ENCODE results near the gene PARD3B. TPM values are rescaled to one million over a fixed set of nuclear protein-coding genes. Genes with fewer than 3 reads are reported as not detected.

Gene PARD3B
- total and polyA plus RNA-seq, 2 donors (not counting 1 experiment from before 2014, with no cell fraction given) = 7.4 to 20.6 TPM

DNA sequence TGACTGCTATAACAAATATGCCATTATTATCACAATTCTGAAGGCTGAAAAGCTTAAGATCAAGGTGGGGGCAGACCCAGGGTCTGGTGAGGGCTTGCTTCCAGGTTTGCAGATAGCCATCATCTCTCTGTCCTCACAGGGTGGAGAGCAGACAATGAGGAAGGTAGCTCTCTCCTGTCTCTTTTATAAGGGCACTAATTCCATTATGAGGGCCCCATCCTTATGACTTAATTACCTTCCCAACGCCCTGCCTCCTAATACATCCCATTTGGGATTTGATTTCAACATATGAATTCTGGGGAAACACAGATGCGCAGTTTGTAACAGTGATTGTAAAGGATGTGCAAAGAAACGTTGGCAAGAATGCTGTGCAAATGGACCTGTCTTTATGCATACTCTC lies 44.8 kb downstream of the PARD3B start:
- no peaks in the 10 kb centered on the region for H3K36me3 ChIP-seq (ENCODE audit: control insufficient read depth, insufficient read depth, low read length)
- no peak overlapping the region for H3K4me3 ChIP-seq (replicated peaks in 1 of 4; ENCODE audit: control extremely low read depth in 1 of 4, insufficient read depth in 1 of 4, low read depth in 3 of 4, low read length in 4 of 4)
- no peak overlapping the region for H3K4me2 ChIP-seq (ENCODE audit: extremely low read depth, insufficient read depth, low read length)
- no peaks in the 10 kb centered on the region for H3K9me3 ChIP-seq (ENCODE audit: control insufficient read depth, insufficient read depth, low read depth, low read length)
- H3K9ac ChIP-seq (ENCODE audit: insufficient read depth, low read length) = no peak overlapping the region
- no peaks in the 10 kb centered on the region for H3K27me3 ChIP-seq (ENCODE audit: control insufficient read depth, insufficient read depth, low read length)
- no peaks in the 10 kb centered on the region for H4K20me1 ChIP-seq (ENCODE audit: control insufficient read depth, extremely low read depth, insufficient read depth, low read length)
- DNase-seq (ENCODE audit: low read depth in 2 of 2) = no peak
- H3K27ac ChIP-seq (ENCODE audit: insufficient read depth, low read length) = no peak overlapping the region
- no peaks in the 10 kb centered on the region for H3K4me1 ChIP-seq (ENCODE audit: control insufficient read depth, extremely low read depth, insufficient read depth, low read length)
- no peak for TF ChIP-seq EZH2 (IDR thresholded peaks at IDR 0.05; ENCODE audit: low read length, missing control alignments)
- TF ChIP-seq, protein P1, sequence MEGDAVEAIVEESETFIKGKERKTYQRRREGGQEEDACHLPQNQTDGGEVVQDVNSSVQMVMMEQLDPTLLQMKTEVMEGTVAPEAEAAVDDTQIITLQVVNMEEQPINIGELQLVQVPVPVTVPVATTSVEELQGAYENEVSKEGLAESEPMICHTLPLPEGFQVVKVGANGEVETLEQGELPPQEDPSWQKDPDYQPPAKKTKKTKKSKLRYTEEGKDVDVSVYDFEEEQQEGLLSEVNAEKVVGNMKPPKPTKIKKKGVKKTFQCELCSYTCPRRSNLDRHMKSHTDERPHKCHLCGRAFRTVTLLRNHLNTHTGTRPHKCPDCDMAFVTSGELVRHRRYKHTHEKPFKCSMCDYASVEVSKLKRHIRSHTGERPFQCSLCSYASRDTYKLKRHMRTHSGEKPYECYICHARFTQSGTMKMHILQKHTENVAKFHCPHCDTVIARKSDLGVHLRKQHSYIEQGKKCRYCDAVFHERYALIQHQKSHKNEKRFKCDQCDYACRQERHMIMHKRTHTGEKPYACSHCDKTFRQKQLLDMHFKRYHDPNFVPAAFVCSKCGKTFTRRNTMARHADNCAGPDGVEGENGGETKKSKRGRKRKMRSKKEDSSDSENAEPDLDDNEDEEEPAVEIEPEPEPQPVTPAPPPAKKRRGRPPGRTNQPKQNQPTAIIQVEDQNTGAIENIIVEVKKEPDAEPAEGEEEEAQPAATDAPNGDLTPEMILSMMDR (conservative IDR thresholded peaks at IDR 0.05 in 1 of 2, IDR thresholded peaks at IDR 0.05 in 1 of 2; ENCODE audit: low read depth in 1 of 2, low read length in 2 of 2) = no peak
- no peaks in the 10 kb centered on the region for H3K79me2 ChIP-seq (ENCODE audit: control insufficient read depth, insufficient read depth, low read length)
- H2AFZ ChIP-seq (ENCODE audit: low read length) = no peak overlapping the region

- H3K9me3 ChIP-seq (ENCODE audit: control insufficient read depth, insufficient read depth, low read depth, low read length) = no peaks in the 10 kb centered on the region
- H4K20me1 ChIP-seq (ENCODE audit: control insufficient read depth, extremely low read depth, insufficient read depth, low read length) = no peaks in the 10 kb centered on the region
- H3K27me3 ChIP-seq (ENCODE audit: control insufficient read depth, insufficient read depth, low read length) = no peaks in the 10 kb centered on the region
- no peak for TF ChIP-seq EZH2 (IDR thresholded peaks at IDR 0.05; ENCODE audit: low read length, missing control alignments)
- TF ChIP-seq, protein P1 (conservative IDR thresholded peaks at IDR 0.05 in 1 of 2, IDR thresholded peaks at IDR 0.05 in 1 of 2; ENCODE audit: low read depth in 1 of 2, low read length in 2 of 2) = no peak
- H3K36me3 ChIP-seq (ENCODE audit: control insufficient read depth, insufficient read depth, low read length) = no peaks in the 10 kb centered on the region
- DNase-seq (ENCODE audit: low read depth in 2 of 2) = no peak
- no peak overlapping the region for H3K9ac ChIP-seq (ENCODE audit: insufficient read depth, low read length)
- no peaks in the 10 kb centered on the region for H3K4me1 ChIP-seq (ENCODE audit: control insufficient read depth, extremely low read depth, insufficient read depth, low read length)
- H3K27ac ChIP-seq (ENCODE audit: insufficient read depth, low read length) = no peak overlapping the region
- no peak overlapping the region for H3K4me2 ChIP-seq (ENCODE audit: extremely low read depth, insufficient read depth, low read length)
- no peak overlapping the region for H2AFZ ChIP-seq (ENCODE audit: low read length)
- no peak overlapping the region for H3K4me3 ChIP-seq (replicated peaks in 1 of 4; ENCODE audit: control extremely low read depth in 1 of 4, insufficient read depth in 1 of 4, low read depth in 3 of 4, low read length in 4 of 4)
- no peaks in the 10 kb centered on the region for H3K79me2 ChIP-seq (ENCODE audit: control insufficient read depth, insufficient read depth, low read length)
Measured at GRCh38 chr2:204591225-204591624, 46.0 kb downstream of the PARD3B start.

- Histone ChIP-seq H3K36me3 (ENCODE audit: control insufficient read depth, insufficient read depth, low read length) (no peaks in the 10 kb centered on the region), H3K9ac (ENCODE audit: insufficient read depth, low read length) (no peak overlapping the region), H3K4me2 (ENCODE audit: extremely low read depth, insufficient read depth, low read length) (no peak overlapping the region), H4K20me1 (ENCODE audit: control insufficient read depth, extremely low read depth, insufficient read depth, low read length) (no peaks in the 10 kb centered on the region), H3K79me2 (ENCODE audit: control insufficient read depth, insufficient read depth, low read length) (no peaks in the 10 kb centered on the region), H3K4me1 (ENCODE audit: control insufficient read depth, extremely low read depth, insufficient read depth, low read length) (peaks cover 3% of the 10 kb centered on the region), H3K4me3 (replicated peaks in 1 of 4; ENCODE audit: control extremely low read depth in 1 of 4, insufficient read depth in 1 of 4, low read depth in 3 of 4, low read length in 4 of 4) (no peak overlapping the region), H3K9me3 (ENCODE audit: control insufficient read depth, insufficient read depth, low read depth, low read length) (no peaks in the 10 kb centered on the region), H3K27me3 (ENCODE audit: control insufficient read depth, insufficient read depth, low read length) (no peaks in the 10 kb centered on the region), H3K27ac (ENCODE audit: insufficient read depth, low read length) (no peak overlapping the region), H2AFZ (ENCODE audit: low read length) (no peak overlapping the region)
- DNase-seq (ENCODE audit: low read depth in 2 of 2) = peak in 1 of 2 donors; percentile 67
- TF ChIP-seq, protein P1 (conservative IDR thresholded peaks at IDR 0.05 in 1 of 2, IDR thresholded peaks at IDR 0.05 in 1 of 2; ENCODE audit: low read depth in 1 of 2, low read length in 2 of 2) = no peak
- no peak for TF ChIP-seq EZH2 (IDR thresholded peaks at IDR 0.05; ENCODE audit: low read length, missing control alignments)
Measured at GRCh38 chr2:204604061-204604460, 58.8 kb downstream of the PARD3B start.

All from fibroblast of lung (primary cell).